ENCODE data around the gene IRF4.

IRF4 gene

DNA sequence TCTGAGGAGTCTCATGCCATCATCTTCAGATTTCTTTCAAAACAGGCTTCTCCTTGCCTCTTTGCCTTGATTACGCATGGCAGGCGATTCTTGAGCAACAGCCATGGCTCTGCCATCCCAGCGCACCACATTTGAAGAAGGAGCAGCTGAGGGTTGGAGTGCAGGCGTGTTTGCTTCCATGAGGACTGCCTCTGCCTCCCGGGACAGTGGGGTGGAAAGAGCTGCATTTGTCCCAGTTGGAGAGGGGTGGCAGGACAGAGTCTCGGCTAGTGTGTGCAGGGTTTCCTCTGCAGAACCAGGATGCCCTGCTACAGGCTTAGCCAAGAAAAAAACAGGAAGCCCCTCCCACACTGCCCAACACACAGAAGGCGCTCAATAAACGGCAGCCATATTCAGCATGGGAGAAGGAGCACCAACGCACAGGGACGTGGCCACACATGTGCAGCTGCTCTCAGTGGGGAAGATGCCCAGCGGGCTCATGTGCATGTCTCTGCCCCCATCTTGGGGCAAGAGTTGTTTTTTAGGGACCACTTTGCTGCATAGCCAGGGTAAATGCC lies 36.6 kb downstream of the IRF4 start:
- TF ChIP-seq, protein P1, sequence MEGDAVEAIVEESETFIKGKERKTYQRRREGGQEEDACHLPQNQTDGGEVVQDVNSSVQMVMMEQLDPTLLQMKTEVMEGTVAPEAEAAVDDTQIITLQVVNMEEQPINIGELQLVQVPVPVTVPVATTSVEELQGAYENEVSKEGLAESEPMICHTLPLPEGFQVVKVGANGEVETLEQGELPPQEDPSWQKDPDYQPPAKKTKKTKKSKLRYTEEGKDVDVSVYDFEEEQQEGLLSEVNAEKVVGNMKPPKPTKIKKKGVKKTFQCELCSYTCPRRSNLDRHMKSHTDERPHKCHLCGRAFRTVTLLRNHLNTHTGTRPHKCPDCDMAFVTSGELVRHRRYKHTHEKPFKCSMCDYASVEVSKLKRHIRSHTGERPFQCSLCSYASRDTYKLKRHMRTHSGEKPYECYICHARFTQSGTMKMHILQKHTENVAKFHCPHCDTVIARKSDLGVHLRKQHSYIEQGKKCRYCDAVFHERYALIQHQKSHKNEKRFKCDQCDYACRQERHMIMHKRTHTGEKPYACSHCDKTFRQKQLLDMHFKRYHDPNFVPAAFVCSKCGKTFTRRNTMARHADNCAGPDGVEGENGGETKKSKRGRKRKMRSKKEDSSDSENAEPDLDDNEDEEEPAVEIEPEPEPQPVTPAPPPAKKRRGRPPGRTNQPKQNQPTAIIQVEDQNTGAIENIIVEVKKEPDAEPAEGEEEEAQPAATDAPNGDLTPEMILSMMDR (conservative IDR thresholded peaks at IDR 0.05): no peak
- H3K27ac ChIP-seq: no peak overlapping the region

DNA sequence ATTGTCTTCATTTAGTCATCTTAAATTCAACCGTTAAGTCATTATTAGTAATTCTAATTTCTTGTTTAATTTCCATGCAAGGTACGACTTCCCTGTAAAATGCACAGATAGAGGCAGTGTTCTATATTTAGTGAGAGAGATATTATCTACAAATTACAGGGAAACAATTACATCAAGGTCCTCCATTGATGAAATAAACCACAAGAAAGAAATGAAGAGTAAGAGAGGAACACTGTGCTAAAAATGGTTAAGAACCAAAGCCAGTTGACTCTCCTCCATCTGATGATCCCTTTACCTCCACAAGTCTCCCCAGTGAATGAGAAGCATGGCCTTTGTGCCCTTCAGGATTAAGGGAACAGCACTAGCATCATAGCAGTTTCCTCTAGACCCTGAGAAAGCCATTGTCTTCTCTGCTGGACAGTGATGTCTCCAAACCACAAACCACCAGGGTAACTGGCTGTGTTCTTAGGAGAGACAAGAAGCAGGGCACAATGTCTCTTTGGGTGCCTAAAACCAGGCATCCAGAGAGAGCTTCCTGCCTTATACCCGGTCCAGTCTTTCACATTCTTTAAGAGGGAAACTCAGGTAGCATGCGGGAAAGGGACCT lies 38.1 kb downstream of the IRF4 start:
- TF ChIP-seq, protein P1 (conservative IDR thresholded peaks at IDR 0.05): no peak
- no peak overlapping the region for H3K27ac ChIP-seq

DNA sequence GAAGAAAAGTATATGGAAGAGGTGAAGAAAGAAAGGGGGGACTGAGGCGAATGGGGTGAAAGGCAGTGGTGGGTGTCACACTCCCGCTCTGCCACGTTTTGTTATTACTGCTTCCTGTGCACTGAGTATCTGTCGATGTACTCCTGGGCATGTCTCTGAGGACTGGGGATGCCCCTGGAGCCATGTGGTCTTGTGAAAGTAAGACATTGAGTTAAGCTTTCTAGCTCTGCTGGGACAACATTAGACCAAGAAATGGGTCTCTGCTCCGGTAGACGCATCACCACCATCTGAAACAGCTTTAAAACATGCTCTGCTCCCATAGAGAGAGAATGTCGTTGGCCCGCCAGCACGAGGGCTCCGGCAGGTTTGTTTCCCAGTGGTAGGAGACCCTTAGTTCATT lies 40.0 kb downstream of the IRF4 start:
- TF ChIP-seq, protein P1 (conservative IDR thresholded peaks at IDR 0.05): no peak
- H3K27ac ChIP-seq: no peak overlapping the region

DNA sequence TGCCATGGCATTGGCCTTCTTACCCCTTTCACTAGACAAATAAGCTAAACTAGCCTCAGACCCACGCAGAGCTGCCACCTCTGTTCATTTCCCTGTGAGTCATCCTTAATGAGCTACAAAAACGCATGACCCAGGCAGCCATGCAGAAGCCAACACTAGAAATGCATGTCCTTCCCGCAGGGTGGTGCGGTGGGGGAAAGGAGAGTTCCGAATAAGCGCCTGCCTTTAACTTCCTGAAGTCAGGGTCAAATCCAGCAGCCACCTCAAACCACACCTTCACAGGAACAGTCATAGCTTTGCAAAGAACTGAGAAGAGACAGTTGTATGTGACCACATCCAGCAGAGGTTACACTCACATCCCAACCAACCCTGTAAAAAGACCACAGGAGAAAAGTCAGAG lies 40.4 kb downstream of the IRF4 start:
- no peak overlapping the region for H3K27ac ChIP-seq
- TF ChIP-seq, protein P1 (conservative IDR thresholded peaks at IDR 0.05): no peak

DNA sequence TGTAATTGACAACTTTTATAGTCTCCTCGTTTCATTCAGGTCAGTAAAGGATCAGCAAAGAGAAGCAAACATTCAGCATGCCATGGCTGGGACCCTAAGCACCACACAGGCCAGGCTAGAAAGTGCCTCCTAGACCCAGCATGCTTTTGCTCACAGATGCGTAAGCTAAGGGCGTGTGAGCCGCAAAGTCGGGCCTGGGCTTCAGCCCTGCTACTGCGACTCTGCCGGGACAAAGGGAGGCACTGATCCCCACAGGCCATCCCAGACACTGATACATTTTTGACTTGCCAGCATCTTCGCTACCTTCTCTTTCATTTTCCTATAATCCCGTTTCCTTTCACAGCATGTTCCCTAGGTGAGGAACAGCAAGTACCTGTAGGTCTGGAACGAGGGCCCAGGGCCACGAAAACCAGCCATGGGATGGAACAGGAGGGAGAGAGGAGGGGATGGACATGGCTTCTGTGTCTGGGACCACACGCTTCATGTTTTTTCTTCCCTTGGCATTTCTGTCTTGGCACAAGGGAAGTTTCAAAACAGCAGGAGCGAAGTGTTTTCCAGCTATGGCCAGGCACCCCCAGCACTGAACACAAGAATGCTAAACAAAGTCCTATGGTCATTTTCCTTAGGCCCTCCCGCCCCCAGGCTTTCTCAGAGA lies 42.6 kb downstream of the IRF4 start:
- H3K27ac ChIP-seq: no peak overlapping the region
- TF ChIP-seq, protein P1 (conservative IDR thresholded peaks at IDR 0.05): no peak

DNA sequence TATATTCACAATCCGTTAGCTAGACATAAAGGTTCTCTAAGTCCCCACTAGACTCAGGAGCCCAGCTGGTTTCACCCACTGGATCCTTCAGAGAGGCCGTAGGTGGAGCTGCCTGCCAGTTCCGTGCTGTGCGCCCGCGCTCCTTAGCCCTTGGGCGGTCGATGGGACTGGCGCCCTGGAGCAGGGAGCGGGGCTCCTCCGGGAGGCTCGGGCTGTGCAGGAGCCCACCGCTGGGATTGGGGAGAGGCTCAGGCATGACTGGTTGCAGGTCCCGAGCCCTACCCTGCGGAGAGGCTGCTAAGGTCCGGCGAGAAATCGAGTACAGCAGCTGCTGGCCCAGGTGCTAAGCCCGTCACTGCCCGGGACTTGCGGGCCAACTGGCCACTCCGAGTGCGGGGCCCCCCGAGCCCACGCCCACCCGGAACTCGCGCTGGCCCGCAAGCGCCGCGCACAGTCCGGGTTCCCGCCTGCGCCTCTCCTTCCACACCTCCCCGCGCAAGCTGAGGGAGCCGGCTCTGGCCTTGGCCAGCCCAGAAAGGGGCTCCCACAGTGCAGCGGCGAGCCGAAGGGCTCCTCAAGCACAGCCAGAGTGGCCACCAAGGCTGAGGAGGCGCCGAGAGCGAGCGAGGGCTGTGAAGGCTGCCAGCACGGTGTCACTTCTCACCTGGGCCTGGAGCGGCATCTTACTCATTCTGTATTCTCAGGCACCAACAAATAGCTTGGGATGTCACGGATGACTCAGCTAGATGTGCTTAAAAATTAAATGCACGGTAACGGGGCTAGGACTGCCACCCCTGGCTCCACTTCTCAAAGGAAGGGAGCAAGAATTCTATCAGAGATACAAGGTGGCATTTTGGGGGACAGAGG lies 44.1 kb downstream of the IRF4 start:
- H3K27ac ChIP-seq: no peak overlapping the region
- TF ChIP-seq, protein P1 (conservative IDR thresholded peaks at IDR 0.05): no peak
